NCI-H2171 treated with DMSO at 0.1 percent for 48 hours (cell line): ENCODE results near the gene XPR1.

ENCODE experiments used
- DNase-seq: peaks from one replicate; lab custom pipeline; 2025; lab: John Stamatoyannopoulos, UW

XPR1 gene

DNA sequence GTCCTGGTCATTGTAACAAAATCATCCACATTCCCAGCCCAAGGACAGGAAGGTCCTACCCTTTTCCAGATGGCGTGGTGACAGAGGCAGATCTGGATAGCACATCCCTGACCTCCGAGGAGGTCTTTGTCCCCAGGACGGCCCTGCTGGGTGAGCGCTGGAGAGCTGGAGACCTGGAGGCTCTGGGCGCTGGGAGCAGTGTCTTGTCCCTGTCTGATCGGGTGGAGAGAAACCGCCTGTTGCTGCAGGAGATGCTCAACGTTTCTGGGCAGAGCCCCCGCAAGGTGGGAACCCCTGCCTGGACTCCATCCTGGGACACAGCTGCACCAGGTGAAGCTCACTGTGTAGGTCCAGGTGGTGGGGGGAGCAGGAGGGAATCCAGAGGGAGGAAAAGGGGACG, 284.9 kb downstream of the XPR1 start:
- DNase-seq: no peak

DNA sequence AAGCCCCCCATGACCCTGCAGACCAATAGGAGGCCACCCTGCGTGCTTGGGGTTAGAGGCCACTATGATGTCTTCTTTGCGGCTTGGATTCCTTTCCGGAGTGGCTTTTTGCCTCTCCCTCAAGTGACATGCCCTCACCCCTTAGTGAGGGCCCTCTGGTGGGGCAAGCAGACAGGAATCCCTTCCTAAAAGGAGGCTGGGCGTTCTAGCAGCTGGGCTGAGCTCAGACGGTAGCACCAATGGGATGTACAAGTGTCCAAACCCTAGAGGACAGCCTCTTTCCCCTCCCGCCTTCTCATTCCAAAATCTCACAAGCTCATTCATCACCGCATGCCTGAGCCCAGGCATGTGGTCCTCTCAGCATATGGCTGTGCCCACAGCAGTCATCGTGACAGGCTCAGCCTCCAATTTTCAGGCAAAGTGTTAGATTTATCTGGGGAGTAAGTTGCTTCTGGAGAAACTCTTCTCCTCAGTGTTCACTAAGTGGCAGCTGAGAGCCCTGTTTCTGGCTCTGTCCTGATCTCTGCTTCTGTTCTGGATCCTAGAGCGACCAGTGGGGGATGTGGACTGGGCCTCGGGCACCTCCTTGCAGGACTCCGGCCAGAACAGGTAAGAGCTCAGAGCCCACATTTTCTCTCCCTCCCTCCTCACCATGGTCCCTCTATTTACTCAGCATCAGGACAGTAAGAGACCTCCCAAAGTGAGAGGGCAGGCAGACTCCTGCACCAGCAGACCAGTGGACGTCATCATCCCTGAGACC, 285.7 kb downstream of the XPR1 start:
- no peak for DNase-seq

DNA sequence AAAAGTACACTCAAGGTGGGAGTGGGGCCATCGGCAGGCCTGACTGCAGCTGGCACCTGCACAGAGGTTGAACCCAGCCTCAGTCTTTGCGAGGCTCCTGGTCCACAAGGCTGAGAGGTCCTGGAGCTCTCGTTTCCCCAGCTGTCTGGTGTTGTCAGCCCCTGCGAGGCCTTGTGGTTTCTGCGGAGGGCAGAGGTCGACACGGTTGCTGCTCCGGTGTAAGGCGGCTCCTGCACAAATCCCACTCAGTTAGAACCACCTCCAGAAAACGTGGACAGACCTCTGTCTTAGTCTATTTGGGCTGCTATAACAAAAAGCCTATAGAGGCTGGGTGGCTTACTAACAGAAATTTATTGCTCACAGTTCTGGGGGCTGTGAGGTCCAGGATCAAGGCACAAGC, 286.7 kb downstream of the XPR1 start:
- no peak for DNase-seq

DNA sequence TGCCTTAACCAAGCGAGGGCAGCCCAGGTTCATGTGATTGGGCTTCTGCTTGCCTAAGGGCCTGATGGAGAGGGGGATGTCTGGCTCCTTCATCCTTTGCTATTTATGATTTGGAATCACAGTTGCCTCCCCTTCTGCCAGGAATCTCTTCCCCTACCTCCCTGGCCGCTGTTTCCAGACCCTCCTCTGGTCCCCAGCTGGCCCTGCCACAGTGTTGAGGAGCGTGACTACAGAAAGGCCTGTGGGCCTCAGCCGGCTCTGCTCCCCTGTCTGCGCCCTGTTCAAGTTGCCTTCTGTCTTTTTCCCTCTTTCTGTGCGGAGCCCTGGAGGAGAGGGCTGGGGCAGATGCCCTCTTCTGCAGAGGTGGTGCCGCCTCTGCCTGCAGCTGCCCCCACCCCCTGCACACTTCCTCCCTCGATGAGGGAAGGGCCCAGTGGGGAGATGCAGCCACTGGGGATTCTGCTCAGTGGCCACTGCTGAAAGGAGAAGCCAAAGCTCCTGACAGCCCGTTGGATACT, 287.4 kb downstream of the XPR1 start:
- no peak for DNase-seq

DNA sequence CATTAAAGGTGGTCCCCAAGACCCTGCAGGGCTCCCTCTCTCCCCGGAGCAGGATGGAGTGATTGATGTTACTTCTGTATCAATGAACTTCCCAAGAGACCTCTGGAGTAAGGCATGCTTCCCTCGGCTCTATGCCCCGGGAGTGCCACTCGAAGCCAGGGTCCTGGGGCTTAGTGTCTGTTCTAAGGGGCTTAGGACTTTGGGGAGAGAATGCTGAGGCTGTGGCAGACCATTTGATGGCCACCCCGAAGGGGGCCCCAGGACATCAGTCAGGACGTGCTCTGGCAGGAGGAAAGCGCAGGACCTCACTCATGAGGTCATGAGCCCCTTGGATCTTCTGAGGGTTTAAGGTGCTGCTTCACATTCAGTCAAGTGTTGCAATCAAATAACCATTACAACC, 288.4 kb downstream of the XPR1 start:
- no peak for DNase-seq

DNA sequence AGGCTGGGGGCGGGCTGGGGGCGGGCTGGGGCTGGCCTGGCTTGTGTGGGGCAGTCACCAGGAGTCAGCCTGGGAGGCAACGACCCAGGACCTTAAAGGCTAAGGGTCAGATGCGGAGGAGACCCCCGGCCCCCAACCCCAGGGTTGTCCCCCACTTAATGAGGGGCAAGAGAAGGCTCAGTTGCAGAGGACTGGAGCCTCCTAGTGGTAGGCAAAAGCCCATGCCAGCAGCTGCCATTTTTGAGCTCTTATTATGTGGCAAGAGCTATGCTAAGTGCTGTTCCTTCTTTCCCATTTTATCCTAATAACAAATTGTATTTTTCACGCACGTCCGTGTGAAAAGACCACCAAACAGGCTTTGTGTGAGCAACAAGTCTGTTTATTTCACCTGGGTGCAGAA, 288.9 kb downstream of the XPR1 start:
- DNase-seq: no peak

DNA sequence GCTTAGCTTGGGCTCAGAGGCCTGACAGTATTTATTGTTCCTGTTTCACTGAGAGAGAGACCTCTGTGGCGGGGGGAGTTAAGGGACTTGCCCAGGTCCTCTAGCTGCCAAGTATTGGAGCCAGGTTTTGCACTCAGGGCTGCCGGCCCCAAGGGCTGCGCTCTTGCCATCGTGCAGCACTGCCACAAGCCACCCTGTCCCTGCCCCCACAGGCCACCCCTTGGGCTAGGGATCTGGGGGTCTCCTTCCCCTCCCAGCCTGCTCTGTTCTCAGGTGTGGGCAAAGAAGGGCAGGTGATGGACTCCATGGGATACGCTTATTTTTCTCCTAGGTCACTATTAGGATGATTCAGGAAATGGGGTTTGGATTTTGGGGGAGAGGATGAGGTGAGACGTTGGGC, 289.6 kb downstream of the XPR1 start:
- no peak for DNase-seq

DNA sequence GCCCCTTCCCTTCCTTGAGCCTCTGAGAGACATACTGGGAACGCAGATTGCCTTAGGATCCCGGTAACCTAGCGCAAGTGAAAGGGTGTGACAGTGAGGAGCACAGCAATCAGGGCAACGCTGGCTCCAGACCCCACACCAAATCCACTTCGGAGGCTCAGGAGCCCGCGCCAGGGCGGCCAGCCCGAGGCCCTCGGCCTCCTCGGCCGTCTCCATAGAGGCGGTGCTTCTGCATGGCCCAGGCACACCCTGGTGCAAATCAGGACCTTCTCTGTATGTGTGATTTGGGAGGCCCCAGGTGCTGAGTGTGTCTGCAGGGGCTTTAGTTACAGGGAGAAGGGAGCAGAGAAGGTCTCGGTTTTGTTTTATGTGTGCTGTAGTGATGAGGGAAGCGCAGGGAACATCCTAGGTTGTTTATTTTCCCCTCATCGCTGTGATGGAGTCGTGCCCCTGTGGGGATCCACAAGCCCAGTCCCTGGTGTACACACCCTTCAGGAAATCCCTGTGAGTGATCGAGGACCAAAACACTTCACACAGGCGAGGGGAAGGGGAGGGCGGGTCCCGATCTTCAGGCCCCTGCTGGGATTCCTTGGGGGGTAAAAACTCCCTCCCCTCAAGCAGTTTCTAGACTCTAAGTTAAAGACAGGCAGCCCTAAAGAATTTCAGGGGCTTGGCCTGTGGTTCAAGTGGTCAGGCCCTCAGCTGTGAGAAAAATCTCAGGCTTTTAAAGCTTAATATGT, 290.2 kb downstream of the XPR1 start:
- no peak for DNase-seq

DNA sequence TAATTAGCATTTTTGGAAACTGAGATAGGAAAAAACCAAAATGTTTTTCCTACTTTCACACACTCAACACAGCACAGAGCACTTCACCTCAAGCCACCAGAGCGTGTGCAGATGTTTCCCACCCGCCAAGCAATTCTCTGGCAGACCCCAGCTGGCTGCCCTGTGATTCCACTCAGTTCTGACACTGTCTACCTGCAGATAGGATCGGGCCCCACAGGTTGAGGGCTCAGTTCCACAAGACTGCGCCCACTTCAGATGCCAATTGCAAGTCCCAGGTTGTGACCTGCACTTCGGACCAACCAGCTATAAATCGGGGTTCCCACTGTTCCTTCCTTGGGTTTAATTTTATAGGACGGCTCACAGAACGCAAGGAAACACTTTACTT, 290.8 kb downstream of the XPR1 start:
- peak; percentile 31 for DNase-seq

DNA sequence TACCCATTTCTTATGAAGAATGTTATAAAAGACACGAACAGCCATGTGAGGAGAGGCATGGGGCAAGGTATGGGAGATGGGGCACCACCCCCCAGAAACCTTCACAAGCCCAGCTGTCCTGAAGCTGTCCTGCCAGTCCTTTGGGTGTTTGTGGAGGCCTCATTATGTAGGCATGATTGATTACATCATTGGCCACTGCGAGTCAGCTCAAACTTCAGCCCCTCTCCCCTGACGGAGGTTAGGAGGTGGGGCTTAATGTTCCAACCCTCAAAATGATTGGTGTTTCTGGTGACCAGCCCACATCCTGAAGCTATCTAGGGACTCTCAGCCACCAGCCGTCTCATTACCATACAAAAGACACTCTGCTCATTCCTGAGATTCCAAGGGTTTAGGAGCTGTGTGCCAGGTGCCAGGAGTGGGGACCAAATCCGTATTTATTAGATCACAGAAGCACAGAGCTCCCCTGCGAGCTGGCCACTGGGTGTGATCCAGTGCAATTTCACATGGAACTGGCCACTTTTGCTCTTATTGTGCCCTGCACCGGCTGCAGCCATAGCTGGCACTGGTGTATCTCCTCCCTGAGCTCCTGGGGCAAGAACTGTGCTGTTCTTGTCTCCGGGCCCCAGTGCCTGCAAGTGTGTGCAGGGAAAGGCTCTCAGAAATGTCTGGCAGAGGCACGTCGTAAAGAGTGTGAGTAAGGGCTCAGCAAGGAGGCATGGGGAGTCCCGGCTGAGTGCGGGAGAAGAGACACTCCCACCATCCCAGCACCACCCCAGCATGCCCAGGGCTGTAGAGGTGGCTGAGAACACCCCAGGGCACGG, 291.4 kb downstream of the XPR1 start:
- DNase-seq: no peak

DNA sequence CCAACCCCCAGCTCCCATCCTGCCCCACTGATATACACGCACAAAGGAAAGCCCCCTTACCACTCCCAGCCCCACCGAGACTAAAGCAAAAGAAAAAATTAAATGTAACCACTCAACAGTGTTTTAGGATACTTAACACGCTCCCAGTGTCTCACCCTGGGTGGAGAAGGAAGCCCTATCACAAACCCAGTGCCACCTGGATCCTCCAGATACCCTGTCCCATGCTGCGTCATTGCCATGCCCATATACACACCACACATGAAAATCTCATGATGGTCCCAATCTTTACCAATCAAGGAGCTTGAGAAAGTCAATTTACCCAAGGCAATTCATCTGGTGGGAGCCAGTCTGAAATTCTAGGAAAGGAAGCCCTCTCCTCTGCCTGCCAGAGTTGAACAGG, 292.1 kb downstream of the XPR1 start:
- no peak for DNase-seq

DNA sequence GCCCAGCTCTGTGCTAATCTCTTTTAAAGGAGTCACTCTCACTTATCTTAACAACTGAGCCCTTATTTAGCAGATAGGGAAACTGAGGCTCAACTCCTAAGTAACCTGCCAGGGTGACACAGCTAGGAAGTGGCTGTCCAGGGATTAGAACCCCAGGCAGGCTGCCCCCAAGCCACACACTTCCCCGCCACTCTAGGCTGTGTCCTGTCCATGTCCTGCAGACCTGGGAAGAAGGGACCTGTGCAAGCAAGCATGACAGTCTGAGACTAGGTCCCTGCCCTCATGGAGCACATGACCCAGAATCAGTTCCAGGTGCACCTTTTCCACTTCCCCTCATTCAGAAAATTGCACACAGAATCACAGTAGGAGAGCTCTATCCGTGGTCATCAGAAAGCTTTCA, 293.1 kb downstream of the XPR1 start:
- no peak for DNase-seq

DNA sequence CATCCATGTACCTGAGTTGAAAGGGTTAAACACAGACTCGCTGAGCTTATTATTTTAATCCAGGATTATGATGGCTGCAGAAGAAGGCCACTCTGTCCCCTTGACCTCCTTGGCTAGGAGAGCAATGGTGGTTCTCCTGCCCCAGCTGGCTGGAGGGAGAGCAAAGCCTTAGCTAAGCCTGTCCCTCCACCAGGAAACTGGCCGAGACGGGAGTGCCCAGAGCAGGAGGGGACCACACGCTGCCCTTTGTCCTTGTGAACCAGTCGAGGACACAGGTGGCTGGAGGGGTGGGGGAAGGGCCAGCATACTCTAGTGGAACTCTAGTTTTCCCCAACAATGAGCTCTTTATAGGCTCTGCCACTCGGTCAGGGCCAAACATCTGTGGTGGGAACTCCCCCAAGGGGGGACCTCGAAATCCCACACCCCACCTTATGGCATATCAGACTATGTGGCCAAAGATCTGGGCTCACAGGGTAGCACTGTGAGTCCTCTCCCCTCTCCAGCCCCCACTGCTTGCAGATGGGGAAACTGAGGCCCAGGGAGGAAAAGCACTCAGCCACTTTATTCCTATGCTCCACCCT, 293.7 kb downstream of the XPR1 start:
- no peak for DNase-seq

DNA sequence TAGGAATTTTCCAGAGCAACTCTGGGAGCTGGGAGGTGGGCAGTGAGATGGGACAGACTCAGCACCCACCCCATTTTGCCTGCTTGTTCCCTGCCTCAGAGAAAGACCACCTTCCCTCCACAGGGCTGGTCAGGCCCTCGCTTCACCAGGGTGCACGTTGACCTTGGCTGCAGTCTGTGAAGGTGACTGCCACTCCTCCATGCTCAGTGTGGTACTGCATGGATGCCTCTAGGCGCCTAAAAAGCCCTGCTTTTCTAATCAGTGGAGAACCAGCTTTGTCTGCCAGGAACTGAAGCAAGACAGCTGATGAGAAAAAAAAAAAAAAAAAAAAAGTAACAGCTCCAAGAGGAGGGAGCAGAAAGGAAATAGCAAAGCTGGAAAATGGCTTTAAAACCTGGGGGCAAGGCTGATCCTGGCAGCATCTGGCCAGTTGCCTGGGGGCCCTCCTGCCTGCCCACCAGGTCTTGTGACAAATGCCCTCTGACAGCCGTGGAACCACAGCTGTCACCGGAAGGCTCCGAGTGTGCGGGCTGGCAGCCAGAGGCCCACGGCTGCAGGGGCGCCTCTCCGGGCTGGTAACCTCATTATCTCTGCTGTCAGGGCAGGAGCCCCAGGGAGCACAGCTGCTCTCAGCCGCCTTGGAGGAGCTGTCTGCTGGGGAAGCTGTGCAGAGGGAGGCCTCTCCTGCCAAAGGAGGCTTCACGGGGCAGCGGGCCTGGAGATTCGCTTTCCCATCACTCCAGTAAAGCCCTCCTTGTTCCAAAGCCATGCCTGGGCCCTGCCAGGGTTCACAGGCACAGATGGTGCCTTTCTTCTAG, 294.6 kb downstream of the XPR1 start:
- peak; percentile 96 for DNase-seq

DNA sequence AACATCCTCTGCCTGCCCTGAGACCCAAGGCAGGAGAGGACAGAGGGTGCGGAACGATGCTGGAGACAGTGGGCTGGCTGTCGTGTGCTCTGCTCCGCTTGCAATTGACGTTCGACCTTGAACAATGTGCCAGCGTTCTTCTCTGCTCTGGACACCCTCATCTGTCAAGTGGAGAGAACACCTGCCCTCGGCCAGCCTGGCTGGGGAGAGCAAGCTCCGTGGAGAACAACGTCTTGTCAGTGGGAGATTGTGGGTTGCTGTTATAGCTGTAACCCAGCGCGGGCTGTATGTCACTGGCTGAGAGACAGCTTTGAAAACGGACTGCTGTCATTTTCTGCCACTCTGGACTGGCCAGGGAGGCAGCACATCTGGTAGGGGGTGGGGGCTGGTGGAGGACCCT, 295.5 kb downstream of the XPR1 start:
- peak; percentile 57 for DNase-seq

DNA sequence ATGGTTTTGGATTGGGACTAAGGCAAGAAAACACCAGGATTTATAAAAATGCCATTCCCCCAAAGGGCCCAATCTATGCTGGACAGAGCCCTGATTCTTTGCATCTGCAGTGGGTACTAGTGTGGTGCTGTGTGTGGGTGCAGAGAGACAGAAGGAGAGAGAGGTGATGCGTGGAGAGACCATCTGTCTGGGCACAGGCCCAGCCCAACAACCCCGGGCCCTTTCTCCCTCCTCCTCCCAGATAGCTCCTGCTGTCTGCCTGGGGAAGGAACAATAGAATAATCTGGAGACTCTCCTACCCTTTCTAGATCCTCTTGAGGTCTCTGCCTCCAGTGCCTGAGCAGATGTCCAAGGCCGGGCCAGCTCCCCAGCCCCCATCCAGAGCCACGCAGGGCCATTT, 296.0 kb downstream of the XPR1 start:
- peak; percentile 96 for DNase-seq

DNA sequence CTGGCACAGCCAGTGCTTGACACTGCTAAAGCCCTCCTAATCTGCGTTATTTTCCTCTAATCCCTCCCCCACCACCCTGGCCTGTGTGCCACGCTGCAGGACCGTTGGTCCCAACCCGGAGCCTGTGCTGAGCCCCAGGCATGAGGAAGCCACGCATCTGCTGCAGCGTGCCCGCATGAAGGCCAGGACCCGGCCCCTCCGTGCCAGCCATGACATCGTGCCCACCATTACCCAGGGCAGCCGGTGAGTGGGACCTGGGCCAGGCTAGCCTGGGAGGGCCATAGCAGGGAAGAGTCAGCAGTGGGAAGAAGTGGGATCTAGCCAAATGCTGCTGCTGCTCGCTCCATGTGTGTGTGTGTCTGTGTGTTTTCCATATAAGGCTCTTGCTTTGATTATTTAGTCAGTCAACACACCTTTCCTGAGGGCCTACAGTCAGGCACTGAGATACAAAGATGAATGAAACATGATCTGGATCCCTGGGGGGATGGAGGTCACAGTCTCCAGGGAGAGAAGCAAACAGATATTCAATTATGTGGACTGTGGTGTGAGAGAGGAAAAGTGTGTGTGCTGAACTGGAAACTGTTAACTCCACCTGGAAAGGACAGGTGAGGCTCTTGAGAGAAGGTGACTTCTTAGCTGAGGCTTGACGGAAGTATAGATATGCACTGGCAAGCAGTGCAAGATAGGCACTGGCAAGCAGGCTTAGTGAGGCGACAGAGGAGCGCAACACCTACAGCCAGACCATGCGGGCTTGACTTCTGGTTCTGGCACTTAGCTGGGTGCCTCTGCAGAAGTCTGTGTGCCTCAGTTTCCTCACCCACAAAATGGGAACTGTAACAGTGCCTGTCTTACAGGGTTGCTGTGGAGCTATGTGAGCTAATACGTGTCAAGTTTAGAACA, 296.8 kb downstream of the XPR1 start:
- DNase-seq: peak; percentile 79

DNA sequence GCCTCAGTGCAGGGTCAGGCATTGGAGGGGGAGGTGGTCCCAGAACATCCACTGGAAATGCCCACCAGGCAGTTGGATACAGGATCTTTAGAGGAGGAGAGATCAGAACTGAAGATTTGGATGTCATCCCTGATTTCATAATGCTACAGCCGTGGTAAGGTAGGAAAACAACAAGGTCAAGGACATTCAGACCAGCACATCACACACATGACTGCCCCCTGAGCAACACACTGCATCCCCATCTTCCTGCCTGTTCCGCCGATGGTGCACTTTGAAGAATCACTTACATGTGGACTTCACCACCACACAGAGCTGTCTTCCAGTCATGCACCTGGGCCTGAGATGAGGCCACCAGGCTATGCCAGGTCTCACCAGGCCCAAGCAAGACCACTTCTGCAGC, 297.6 kb downstream of the XPR1 start:
- DNase-seq: no peak

DNA sequence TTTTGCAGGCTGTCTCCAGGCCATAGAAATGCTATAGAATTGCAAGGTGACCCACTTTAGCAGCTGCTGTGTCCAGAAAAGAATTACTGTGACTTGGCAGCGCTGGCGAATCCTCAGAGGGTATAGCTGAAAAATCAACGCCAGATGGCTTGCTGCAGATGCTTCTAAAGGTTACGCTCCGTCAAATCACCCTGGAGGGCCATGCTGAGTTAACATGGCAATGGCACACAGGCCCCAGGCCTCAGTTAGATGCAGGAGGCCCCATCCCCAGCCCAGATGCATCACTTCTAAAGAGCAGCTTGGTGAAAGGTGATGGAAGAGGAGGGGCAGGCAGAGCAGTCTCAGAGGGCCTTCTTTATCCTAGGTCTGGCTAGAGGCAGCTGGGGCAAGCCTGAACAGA, 298.9 kb downstream of the XPR1 start:
- peak; percentile 99 for DNase-seq

DNA sequence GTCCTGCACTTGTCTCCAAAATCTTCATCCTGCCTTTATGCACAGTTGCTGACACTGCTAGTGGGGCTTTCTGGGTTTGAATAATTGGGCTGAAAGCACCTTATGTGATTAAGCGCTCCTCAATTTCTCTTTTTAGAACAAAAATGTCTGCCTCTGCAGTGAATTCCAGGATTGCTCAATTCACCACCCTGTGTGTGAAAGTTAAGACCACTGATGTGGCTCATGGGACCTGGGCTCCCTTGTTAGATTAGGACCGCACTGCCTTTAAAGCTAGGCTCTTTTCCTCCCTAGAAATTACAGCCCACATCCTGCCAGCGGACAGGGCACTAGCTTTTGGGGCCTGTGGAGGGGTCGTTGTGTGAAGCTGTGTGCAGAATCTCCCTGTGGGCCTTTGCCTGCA, 299.7 kb downstream of the XPR1 start:
- DNase-seq: no peak
